ENCODE results near the gene ATP2B3.

Gene ATP2B3

DNA sequence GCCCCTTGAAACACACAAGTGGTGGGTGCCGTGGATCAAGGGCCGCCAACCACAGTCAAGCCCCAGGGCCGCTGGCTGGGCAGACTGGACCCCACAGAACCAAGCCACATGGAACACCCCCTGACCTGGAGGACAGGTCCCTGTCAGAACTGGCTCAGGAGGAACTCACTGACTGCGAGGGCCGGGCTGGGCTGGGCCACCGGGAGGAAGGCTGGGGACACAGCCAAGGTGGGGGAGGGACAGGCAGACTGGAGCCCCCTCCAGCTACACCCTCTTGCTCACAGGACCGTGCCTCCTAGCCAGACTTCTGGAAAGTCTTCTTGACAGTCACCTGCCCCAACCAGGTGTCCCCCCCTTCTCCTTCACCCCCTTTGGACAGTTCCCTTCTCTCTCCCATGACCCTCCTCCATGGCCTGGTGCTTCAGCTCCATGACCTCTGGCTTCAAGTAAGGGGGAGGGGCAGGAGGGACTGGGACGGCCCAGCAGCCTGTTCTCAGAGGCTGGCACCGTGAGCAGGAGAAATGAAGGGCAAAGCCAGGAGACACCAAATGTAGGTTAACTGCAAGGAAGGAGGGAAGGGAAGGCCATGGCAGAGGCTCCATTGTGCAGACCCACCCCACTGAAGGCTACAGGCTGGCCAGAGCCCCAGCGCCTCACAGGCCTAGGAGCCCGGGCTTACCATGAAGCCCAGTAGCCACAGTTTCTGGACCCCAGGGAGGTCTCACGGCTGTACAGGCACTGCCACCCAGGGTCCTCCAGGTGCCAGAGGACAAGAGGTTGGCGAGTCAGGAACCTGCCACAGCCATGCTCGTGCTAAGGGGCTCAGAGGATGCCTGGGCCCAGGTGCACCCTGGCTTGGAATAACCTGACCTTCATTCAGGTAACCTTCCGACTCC, 107.0 kb downstream of the ATP2B3 start:
- DNase-seq, result no peak

DNA sequence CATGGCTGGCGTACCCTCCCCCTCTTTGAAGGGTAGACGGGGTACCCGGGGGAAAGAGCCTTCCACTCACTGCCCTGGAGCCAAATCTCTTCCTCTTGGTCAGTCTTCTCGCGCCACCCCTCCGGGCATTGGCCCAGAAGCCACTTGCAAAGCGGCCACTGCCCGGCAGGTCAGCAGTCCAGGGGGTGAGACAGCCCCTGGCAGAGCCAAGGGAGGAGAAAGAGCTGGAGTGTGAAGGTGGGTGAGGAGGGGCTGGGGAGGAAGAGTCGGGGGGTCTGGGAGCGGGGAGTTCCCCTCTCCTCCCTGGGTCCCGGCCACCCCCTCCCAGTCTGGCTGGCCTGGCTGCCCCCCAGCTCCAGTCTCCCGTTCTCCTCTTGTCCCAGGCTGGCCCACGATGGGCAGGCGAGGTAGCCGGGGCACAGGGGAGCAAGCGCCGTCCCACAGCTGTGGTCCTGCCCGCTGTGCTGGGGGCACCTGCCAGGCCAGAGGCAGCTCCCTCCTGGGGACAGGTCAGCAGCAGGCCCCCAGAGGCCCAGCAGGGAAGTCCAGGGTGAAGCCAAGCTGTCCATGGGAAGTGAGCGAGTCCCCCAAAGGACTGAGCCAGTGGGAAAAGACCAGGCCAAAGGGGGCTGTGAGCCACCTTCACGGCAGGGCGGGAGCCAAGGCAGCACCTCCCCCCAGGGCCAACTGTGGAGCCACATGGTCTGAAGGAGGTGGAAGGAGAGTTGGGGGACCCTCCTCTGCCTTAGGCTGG, 108.0 kb downstream of the ATP2B3 start:
- DNase-seq, result no peak

DNA sequence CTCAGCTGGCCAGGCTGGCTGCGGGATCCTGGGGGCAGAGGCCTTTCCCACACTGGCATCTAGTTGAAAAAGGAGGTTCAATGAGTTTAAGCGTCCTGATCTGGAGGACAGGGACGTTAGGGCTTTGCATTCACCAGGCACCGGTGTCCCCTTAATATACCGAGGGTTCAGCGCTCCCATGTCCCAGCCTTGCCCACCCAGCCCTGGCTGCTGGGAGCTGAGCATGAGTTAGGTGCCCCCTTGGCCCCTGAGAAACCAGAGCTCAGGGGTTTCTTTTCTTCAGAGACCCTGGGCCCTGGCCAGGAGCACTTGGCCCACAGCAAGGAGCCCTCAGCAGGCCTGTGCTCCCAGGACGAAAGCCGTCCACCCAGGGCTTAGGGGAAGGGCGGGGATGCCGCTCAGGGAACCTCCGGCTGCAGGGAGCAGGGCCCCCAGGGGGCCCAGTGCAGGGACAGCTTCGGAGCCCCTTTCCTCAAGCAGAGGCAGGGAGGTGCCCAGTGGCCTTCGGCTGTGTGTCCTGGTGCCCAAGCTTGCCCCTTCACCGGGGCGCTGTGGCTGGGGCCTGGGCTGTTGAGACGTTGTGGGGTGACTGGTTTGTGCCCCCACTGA, 108.7 kb downstream of the ATP2B3 start:
- DNase-seq, result no peak

DNA sequence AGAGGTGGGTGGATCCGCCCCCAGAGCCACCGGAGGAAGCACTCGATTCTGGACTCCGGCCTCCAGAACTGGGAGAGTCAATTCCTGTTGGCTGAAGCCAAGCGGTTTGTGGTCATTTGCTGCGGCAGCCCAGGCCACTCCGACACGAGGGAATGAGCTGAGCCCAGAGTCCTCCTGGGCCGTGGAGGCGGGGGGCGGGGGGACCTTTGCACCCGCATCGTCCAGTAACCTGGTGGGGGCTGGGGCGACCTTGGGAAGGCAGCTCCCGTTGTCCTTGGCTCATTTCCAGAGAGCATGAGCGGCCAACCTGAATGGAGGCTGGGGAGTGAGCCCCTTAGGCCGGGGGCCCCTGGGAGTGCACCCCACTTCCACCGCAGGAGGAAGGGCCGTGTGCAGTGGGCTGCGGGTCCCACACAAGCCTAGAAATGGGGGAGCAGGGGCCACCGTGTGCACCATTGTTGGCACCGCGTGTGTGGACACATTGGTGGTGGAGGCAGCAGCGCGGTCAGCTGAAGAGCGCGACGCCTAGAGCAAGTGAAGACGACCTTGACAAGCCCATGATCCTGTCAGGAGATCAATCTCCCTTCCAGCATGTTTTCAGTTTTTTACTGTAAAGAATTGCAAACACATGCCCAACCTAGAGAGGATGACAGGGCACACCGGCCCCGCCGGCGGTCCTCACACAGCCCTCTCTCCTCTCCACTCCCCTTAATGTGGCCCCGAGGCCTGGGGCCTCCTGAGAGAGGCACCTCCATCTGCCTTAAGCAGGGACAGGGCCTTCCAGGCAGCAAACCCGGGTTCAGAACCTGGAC, 109.6 kb downstream of the ATP2B3 start:
- DNase-seq, result no peak

DNA sequence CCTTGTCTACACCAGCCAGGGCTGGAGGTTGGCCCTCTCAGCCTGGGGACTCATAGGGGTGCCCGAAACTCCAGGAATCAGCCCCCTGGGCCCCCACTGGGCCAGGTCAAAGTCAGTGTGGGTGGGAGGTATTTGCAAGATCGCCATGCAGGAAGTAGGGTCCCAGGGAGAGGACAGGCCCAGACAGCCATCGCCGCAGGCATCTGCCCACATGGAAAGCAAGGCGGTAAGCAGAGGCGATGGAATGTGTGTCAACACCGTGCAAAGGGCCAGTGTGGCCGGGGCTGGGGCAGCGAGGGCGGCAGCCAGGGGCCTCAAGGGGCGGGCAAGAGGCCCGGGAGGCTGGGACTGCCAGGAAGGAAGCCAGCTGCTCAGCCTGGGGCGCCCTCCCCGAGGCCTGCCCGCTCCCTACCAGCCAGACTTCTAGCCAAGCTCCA, 110.3 kb downstream of the ATP2B3 start:
- DNase-seq, result no peak

DNA sequence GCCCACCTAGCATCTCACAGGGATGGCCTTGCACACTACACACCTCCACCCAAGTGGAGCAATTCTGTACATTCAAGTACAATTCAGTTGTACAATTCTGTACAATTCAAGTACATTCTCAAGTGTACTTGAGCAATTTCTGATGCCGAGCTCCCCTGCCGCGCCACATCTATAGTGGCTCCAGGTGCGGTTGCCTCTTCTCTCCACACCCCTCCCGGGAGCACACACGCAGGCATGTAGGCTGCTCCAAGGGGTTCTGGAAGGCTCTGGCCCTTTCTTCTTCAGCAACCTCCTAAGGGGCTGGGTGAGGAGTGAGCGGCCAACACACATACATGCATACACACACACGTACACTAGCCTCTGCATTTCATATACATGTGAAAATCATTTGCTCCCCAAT, 110.7 kb downstream of the ATP2B3 start:
- no peak for DNase-seq

DNA sequence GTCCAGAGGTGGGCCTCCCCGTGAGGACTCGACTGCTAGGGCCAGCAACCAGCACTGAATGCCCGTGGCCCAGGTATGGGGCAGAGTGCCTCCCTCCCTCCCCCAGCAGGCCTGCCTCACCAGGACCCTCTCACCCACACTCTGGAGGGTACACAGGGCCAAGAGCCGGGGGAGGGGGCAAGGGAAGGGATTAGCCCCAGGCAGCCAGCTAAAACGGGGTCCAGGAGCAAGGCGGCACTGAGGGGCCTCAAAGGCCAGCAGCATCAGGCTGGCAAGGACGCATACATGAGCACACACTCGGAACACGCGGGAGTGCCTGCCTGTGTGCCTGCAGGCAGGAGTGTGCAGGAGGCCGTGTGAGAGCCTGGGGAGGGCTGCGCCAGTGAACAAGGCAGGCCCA, 111.2 kb downstream of the ATP2B3 start:
- DNase-seq, result no peak

DNA sequence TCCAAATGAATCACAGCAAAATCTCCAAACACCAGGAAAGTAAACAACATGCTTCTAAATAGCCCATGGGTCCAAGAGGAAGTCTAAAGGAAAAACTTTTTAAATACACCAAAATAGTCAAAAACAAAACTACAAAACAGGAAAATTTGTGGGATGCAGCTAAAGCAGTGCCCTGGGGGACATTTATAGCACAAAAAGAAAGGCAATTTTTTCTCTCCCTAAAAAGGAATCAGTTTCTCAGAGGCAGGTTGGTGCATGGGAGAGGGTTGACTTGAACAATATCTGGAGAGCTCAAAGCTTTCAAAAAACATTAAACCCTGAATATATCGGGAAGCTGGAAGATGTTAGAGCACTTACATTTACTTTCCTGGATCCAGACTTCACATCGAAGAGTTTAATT, 113.9 kb downstream of the ATP2B3 start:
- no peak for DNase-seq

DNA sequence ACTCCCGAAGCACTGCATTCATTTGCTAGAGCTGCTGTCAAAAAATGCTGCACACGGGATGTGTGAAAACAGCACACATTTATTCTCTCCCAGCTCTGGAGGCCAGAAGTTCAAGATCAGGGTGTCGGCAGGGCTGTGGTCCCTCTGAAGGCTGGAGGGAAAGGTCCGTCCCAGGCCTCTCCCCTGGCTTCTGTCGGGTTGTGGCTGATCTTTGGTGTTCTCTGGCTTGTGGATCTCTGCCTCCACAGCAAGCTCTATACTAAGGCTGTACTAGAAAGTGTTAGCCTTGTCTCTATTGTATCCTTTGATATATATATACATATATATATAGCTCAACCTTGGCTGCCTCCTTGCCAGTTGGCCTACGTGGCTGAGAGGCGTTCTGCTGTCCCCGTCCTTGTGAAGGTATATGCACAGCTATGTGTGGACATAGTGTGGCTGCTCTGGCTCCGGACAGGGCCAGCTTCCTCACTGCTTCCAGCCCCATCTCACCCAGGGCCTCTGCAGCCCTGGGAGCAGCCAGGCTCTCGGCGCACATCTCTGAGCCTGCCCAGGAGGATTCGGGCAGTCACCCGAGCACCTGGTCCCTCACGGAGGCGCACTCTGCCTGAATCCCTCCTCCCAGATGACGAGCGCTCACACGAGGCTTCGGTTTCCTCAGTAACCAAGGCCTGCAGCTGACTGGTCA, 114.6 kb downstream of the ATP2B3 start:
- no peak for DNase-seq
